ENCODE data around the gene SLC25A24. TPM values are rescaled to one million over a fixed set of nuclear protein-coding genes. Genes with fewer than 3 reads are reported as not detected.

SLC25A24 gene
- total and polyA plus RNA-seq, 10 of the 15 experiments (the other 5 are each of a cell fraction or from before 2014, with no cell fraction given): 4.0 to 20.6 (median 14.2) TPM

DNA sequence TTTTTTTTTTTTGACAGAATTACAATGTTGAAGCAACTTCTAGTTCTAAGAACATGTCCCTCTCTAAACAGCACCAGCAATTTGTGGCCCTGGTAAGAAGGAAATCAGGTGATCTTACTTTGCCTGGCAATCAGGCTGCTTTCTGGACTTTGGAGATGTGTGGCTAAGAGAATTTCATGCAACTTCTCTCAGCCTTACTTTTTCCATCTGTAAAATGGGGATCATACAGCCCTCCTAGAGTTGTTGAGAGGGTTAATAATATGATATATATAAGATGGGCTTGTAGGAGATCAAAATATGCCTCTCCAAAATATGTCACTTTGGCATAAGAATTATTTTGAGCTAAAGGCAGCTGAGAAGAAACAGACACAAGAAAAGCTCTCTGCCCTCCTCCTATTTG, 92.0 kb downstream of the SLC25A24 start:
- Histone ChIP-seq H3K9ac (ENCODE audit: control insufficient read depth, insufficient read depth, low read length) (no peak overlapping the region), H3K4me1 (ENCODE audit: control insufficient read depth, insufficient read depth, low read length) (no peaks in the 10 kb centered on the region), H3K4me3 (no peak overlapping the region), H3K36me3 (ENCODE audit: control insufficient read depth in 2 of 2, insufficient read depth in 2 of 2, low read length in 1 of 2) (no peaks in the 10 kb centered on the region), H2AFZ (ENCODE audit: control insufficient read depth, low read depth, low read length) (no peak overlapping the region), H3K9me3 (replicated peaks; ENCODE audit: control insufficient read depth, insufficient read depth, low read length) (no peaks in the 10 kb centered on the region), H3K79me2 (ENCODE audit: control insufficient read depth, insufficient read depth, low read length) (no peaks in the 10 kb centered on the region), H3K27me3 (replicated peaks in 1 of 2; ENCODE audit: control insufficient read depth in 2 of 2, insufficient read depth in 2 of 2, low read length in 1 of 2) (no peaks in the 10 kb centered on the region), H3K4me2 (ENCODE audit: control insufficient read depth, insufficient read depth) (no peak overlapping the region), H3K27ac (ENCODE audit: control insufficient read depth, insufficient read depth) (no peak overlapping the region), H4K20me1 (ENCODE audit: control insufficient read depth, insufficient read depth) (no peaks in the 10 kb centered on the region)
- intact Hi-C loops (cut with micrococcal nuclease; ENCODE audit: unreplicated experiment) (no loop called here), in situ Hi-C loops (cut with MboI) (no loop called here)
- no TSS peak for BruUV-seq (replicated peaks)
- TF ChIP-seq, protein P1, sequence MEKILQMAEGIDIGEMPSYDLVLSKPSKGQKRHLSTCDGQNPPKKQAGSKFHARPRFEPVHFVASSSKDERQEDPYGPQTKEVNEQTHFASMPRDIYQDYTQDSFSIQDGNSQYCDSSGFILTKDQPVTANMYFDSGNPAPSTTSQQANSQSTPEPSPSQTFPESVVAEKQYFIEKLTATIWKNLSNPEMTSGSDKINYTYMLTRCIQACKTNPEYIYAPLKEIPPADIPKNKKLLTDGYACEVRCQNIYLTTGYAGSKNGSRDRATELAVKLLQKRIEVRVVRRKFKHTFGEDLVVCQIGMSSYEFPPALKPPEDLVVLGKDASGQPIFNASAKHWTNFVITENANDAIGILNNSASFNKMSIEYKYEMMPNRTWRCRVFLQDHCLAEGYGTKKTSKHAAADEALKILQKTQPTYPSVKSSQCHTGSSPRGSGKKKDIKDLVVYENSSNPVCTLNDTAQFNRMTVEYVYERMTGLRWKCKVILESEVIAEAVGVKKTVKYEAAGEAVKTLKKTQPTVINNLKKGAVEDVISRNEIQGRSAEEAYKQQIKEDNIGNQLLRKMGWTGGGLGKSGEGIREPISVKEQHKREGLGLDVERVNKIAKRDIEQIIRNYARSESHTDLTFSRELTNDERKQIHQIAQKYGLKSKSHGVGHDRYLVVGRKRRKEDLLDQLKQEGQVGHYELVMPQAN (conservative IDR thresholded peaks at IDR 0.05): no peak
- TF ChIP-seq NR2C2 (IDR thresholded peaks at IDR 0.05; ENCODE audit: borderline replicate concordance, control insufficient read depth, insufficient read length, low read depth) (no peak), KAT2A (conservative IDR thresholded peaks at IDR 0.05; ENCODE audit: control insufficient read depth, low read depth, low read length) (no peak), TCF3 (IDR thresholded peaks at IDR 0.05; ENCODE audit: borderline replicate concordance, insufficient read depth, low read depth, low read length) (no peak), TCF7 (IDR thresholded peaks at IDR 0.05; ENCODE audit: borderline replicate concordance) (no peak), ZNF274 (IDR thresholded peaks at IDR 0.05; ENCODE audit: insufficient read depth, insufficient read length) (no peak), STAT3 (IDR thresholded peaks at IDR 0.05; ENCODE audit: low read depth, low read length) (no peak), SPI1 (IDR thresholded peaks at IDR 0.05; ENCODE audit: borderline replicate concordance, insufficient read depth, low read depth, low read length) (no peak), RB1 (IDR thresholded peaks at IDR 0.05; ENCODE audit: borderline replicate concordance) (no peak), EP300 (IDR thresholded peaks at IDR 0.05; ENCODE audit: borderline replicate concordance in 1 of 2, control insufficient read depth in 1 of 2, low read depth in 2 of 2, low read length in 2 of 2) (no peak)
- TF ChIP-seq, protein P2, sequence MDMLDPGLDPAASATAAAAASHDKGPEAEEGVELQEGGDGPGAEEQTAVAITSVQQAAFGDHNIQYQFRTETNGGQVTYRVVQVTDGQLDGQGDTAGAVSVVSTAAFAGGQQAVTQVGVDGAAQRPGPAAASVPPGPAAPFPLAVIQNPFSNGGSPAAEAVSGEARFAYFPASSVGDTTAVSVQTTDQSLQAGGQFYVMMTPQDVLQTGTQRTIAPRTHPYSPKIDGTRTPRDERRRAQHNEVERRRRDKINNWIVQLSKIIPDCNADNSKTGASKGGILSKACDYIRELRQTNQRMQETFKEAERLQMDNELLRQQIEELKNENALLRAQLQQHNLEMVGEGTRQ (IDR thresholded peaks at IDR 0.05; ENCODE audit: borderline replicate concordance, low read depth, low read length): no peak
- TF ChIP-seq, protein P3, sequence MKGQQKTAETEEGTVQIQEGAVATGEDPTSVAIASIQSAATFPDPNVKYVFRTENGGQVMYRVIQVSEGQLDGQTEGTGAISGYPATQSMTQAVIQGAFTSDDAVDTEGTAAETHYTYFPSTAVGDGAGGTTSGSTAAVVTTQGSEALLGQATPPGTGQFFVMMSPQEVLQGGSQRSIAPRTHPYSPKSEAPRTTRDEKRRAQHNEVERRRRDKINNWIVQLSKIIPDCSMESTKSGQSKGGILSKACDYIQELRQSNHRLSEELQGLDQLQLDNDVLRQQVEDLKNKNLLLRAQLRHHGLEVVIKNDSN (IDR thresholded peaks at IDR 0.05; ENCODE audit: borderline replicate concordance, extremely low read length, insufficient read depth, low read depth, low read length): no peak
- TF ChIP-seq, protein P4, sequence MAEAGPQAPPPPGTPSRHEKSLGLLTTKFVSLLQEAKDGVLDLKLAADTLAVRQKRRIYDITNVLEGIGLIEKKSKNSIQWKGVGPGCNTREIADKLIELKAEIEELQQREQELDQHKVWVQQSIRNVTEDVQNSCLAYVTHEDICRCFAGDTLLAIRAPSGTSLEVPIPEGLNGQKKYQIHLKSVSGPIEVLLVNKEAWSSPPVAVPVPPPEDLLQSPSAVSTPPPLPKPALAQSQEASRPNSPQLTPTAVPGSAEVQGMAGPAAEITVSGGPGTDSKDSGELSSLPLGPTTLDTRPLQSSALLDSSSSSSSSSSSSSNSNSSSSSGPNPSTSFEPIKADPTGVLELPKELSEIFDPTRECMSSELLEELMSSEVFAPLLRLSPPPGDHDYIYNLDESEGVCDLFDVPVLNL (IDR thresholded peaks at IDR 0.05; ENCODE audit: low read depth, low read length): no peak
- TF ChIP-seq, protein P5, sequence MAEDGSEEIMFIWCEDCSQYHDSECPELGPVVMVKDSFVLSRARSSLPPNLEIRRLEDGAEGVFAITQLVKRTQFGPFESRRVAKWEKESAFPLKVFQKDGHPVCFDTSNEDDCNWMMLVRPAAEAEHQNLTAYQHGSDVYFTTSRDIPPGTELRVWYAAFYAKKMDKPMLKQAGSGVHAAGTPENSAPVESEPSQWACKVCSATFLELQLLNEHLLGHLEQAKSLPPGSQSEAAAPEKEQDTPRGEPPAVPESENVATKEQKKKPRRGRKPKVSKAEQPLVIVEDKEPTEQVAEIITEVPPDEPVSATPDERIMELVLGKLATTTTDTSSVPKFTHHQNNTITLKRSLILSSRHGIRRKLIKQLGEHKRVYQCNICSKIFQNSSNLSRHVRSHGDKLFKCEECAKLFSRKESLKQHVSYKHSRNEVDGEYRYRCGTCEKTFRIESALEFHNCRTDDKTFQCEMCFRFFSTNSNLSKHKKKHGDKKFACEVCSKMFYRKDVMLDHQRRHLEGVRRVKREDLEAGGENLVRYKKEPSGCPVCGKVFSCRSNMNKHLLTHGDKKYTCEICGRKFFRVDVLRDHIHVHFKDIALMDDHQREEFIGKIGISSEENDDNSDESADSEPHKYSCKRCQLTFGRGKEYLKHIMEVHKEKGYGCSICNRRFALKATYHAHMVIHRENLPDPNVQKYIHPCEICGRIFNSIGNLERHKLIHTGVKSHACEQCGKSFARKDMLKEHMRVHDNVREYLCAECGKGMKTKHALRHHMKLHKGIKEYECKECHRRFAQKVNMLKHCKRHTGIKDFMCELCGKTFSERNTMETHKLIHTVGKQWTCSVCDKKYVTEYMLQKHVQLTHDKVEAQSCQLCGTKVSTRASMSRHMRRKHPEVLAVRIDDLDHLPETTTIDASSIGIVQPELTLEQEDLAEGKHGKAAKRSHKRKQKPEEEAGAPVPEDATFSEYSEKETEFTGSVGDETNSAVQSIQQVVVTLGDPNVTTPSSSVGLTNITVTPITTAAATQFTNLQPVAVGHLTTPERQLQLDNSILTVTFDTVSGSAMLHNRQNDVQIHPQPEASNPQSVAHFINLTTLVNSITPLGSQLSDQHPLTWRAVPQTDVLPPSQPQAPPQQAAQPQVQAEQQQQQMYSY (CRISPR knock-in tag; IDR thresholded peaks at IDR 0.05): no peak
- SMC1A ChIA-PET (ENCODE audit: uncharacterized antibody, unreplicated experiment): no interaction called here
- FAIRE-seq: no peak
- DNase-seq (ENCODE audit: low read depth, low spot score): no peak
- ATAC-seq: no peak
- POLR2A ChIA-PET: no interaction called here
- CTCF ChIA-PET: interaction anchor here (1.2 kb wide), 1 partner anchor 23 kb away, joined by 3 read pairs; no protein-coding TSS in a partner anchor
- RAD21 ChIA-PET (ENCODE audit: unreplicated experiment): interaction anchor here (1.4 kb wide), 1 partner anchor 326 kb away, joined by 3 read pairs; no protein-coding TSS in a partner anchor
